ENCODE measurements around the gene CTAGE8. TPM values are rescaled to one million over a fixed set of nuclear protein-coding genes. Genes with fewer than 3 reads are reported as not detected.
"Not testable (repeated sequence)": the region's sequence is repeated elsewhere in the genome, so short reads cannot be mapped to it uniquely, and the experiment has no call there.

CTAGE8 gene
- total RNA-seq, 8 experiments from 2014 or later: 0.29 to 0.38 (median 0.36) TPM; not detected in 5

- no CpG with 5 or more reads among the region's 3 CpGs for whole genome bisulfite sequencing, 10 experiments
- H3K4me3 ChIP-seq; in situ Hi-C loops (cut with MboI; ENCODE audit: low pct_unique_long_range_greater_than_20kb in 2 of 9, low sequenced_read_pairs in 9 of 9, unreplicated experiment in 9 of 9): not testable (repeated sequence)
Observed at GRCh38 chr7:144287171-144287784, 18.2 kb upstream of the CTAGE8 start.

GRCh38 chr7:144283716-144284115 lies 14.6 kb upstream of the CTAGE8 start:
- H3K4me1 ChIP-seq (replicated peaks in 1 of 2); H3K4me3 ChIP-seq; ATAC-seq (replicated peaks in 6 of 8); in situ Hi-C loops (cut with MboI; ENCODE audit: low pct_unique_long_range_greater_than_20kb in 2 of 9, low sequenced_read_pairs in 9 of 9, unreplicated experiment in 9 of 9); H3K27ac ChIP-seq: not testable (repeated sequence)
- no CpG with 5 or more reads among the region's 6 CpGs for WGBS, 10 experiments

More at GRCh38 chr7:144287171-144287784, 18.2 kb upstream of the CTAGE8 start:
- ATAC-seq (replicated peaks in 6 of 8): peak in 7 of 8 experiments; percentile 42 to 96 (median 65)
- not testable (repeated sequence) for H3K4me1 ChIP-seq (replicated peaks in 1 of 2); H3K27ac ChIP-seq

GRCh38 chr7:144282490-144282889 lies 13.4 kb upstream of the CTAGE8 start:
- H3K27ac ChIP-seq; ATAC-seq (replicated peaks in 6 of 8); H3K4me1 ChIP-seq (replicated peaks in 1 of 2); H3K4me3 ChIP-seq; in situ Hi-C loops (cut with MboI; ENCODE audit: low pct_unique_long_range_greater_than_20kb in 2 of 9, low sequenced_read_pairs in 9 of 9, unreplicated experiment in 9 of 9): not testable (repeated sequence)
- no CpG with 5 or more reads among the region's 4 CpGs for WGBS, 10 experiments

- H3K4me1 ChIP-seq (replicated peaks in 1 of 2); H3K4me3 ChIP-seq; ATAC-seq (replicated peaks in 6 of 8); in situ Hi-C loops (cut with MboI; ENCODE audit: low pct_unique_long_range_greater_than_20kb in 2 of 9, low sequenced_read_pairs in 9 of 9, unreplicated experiment in 9 of 9); H3K27ac ChIP-seq: not testable (repeated sequence)
- no CpG with 5 or more reads among the region's 8 CpGs for WGBS, 10 experiments
Observed at GRCh38 chr7:144281981-144282380, 12.9 kb upstream of the CTAGE8 start.

- in situ Hi-C loops (cut with MboI; ENCODE audit: low pct_unique_long_range_greater_than_20kb in 2 of 9, low sequenced_read_pairs in 9 of 9, unreplicated experiment in 9 of 9); H3K4me3 ChIP-seq; H3K4me1 ChIP-seq (replicated peaks in 1 of 2); H3K27ac ChIP-seq: not testable (repeated sequence)
- no CpG with 5 or more reads among the region's 6 CpGs for WGBS, 10 experiments
- peak in 2 of 8 experiments; percentile 73 to 83 for ATAC-seq (replicated peaks in 6 of 8)
Observed at GRCh38 chr7:144280010-144280409, 10.9 kb upstream of the CTAGE8 start.

GRCh38 chr7:144275281-144275680 lies 6.2 kb upstream of the CTAGE8 start:
- no CpG with 5 or more reads among the region's 6 CpGs for WGBS, 10 experiments
- ATAC-seq (replicated peaks in 6 of 8): peak in 2 of 8 experiments; percentile 77 to 95
- H3K4me1 ChIP-seq (replicated peaks in 1 of 2); H3K27ac ChIP-seq; H3K4me3 ChIP-seq; in situ Hi-C loops (cut with MboI; ENCODE audit: low pct_unique_long_range_greater_than_20kb in 2 of 9, low sequenced_read_pairs in 9 of 9, unreplicated experiment in 9 of 9): not testable (repeated sequence)

GRCh38 chr7:144264692-144265091 lies 4.4 kb downstream of the CTAGE8 start, which contains the start of gene OR2A7:
TSS of gene OR2A7 (minus strand) at chr7:144264792. CDS start at chr7:144259628, 5,164 bp downstream.
- H3K4me1 ChIP-seq (replicated peaks in 1 of 2); H3K27ac ChIP-seq; in situ Hi-C loops (cut with MboI; ENCODE audit: low pct_unique_long_range_greater_than_20kb in 2 of 9, low sequenced_read_pairs in 9 of 9, unreplicated experiment in 9 of 9); ATAC-seq (replicated peaks in 6 of 8); H3K4me3 ChIP-seq: not testable (repeated sequence)
- 57 to 90% methylated on average over 1 to 2 of the region's 7 CpGs; no CpG with 5 or more reads in 8 of the 10 experiments for WGBS, 10 experiments

- in situ Hi-C loops (cut with MboI; ENCODE audit: low pct_unique_long_range_greater_than_20kb in 2 of 9, low sequenced_read_pairs in 9 of 9, unreplicated experiment in 9 of 9); H3K4me3 ChIP-seq; H3K4me1 ChIP-seq (replicated peaks in 1 of 2); H3K27ac ChIP-seq: not testable (repeated sequence)
- WGBS, 10 experiments: no CpG with 5 or more reads among the region's 2 CpGs
- peak in 2 of 8 experiments; percentile 68 to 80 for ATAC-seq (replicated peaks in 6 of 8)
Observed at GRCh38 chr7:144262128-144262527, 7.0 kb downstream of the CTAGE8 start.

- ATAC-seq (replicated peaks in 6 of 8); H3K4me3 ChIP-seq; in situ Hi-C loops (cut with MboI; ENCODE audit: low pct_unique_long_range_greater_than_20kb in 2 of 9, low sequenced_read_pairs in 9 of 9, unreplicated experiment in 9 of 9); H3K4me1 ChIP-seq (replicated peaks in 1 of 2); H3K27ac ChIP-seq: not testable (repeated sequence)
- no CpG with 5 or more reads among the region's 14 CpGs for WGBS, 10 experiments
Observed at GRCh38 chr7:144259067-144259466, 10.0 kb downstream of the CTAGE8 start.

- in situ Hi-C loops (cut with MboI; ENCODE audit: low pct_unique_long_range_greater_than_20kb in 2 of 9, low sequenced_read_pairs in 9 of 9, unreplicated experiment in 9 of 9): no loop called here
- Histone ChIP-seq H3K27ac (no peak overlapping the region), H3K4me3 (no peak overlapping the region), H3K4me1 (replicated peaks in 1 of 2) (no peaks in the 10 kb centered on the region)
- 38 to 85% (median 65%) methylated on average over 1 to 3 of the region's 3 CpGs; no CpG with 5 or more reads in 4 of the 10 experiments for WGBS, 10 experiments
- ATAC-seq (replicated peaks in 6 of 8): peak in 2 of 8 experiments; percentile 52 to 88
Observed at GRCh38 chr7:144256112-144256511, 13.0 kb downstream of the CTAGE8 start.

- in situ Hi-C loops (cut with MboI; ENCODE audit: low pct_unique_long_range_greater_than_20kb in 2 of 9, low sequenced_read_pairs in 9 of 9, unreplicated experiment in 9 of 9): no loop called here
- Histone ChIP-seq H3K27ac (no peak overlapping the region), H3K4me3 (no peak overlapping the region), H3K4me1 (replicated peaks in 1 of 2) (no peaks in the 10 kb centered on the region)
- 67 to 100% (median 83%) methylated on average over 1 to 5 of the region's 5 CpGs for WGBS, 10 experiments
- ATAC-seq (replicated peaks in 6 of 8): no peak
Observed at GRCh38 chr7:144255471-144255897, 13.6 kb downstream of the CTAGE8 start.

- ATAC-seq (replicated peaks in 6 of 8); H3K27ac ChIP-seq; H3K4me3 ChIP-seq; in situ Hi-C loops (cut with MboI; ENCODE audit: low pct_unique_long_range_greater_than_20kb in 2 of 9, low sequenced_read_pairs in 9 of 9, unreplicated experiment in 9 of 9); H3K4me1 ChIP-seq (replicated peaks in 1 of 2): not testable (repeated sequence)
- no CpG with 5 or more reads among the region's 4 CpGs for WGBS, 10 experiments
Observed at GRCh38 chr7:144252307-144252706, 16.8 kb downstream of the CTAGE8 start.

GRCh38 chr7:144247674-144248330 lies 21.3 kb downstream of the CTAGE8 start:
- H3K27ac ChIP-seq; in situ Hi-C loops (cut with MboI; ENCODE audit: low pct_unique_long_range_greater_than_20kb in 2 of 9, low sequenced_read_pairs in 9 of 9, unreplicated experiment in 9 of 9); H3K4me1 ChIP-seq (replicated peaks in 1 of 2); H3K4me3 ChIP-seq: not testable (repeated sequence)
- no CpG with 5 or more reads among the region's 1 CpG for WGBS, 10 experiments
- ATAC-seq (replicated peaks in 6 of 8): peak in 3 of 8 experiments; percentile 30 to 92 (median 67)

GRCh38 chr7:144246967-144247366 lies 22.1 kb downstream of the CTAGE8 start:
- ATAC-seq (replicated peaks in 6 of 8); in situ Hi-C loops (cut with MboI; ENCODE audit: low pct_unique_long_range_greater_than_20kb in 2 of 9, low sequenced_read_pairs in 9 of 9, unreplicated experiment in 9 of 9); H3K4me1 ChIP-seq (replicated peaks in 1 of 2); H3K27ac ChIP-seq; H3K4me3 ChIP-seq: not testable (repeated sequence)
- WGBS, 10 experiments: no CpG with 5 or more reads among the region's 5 CpGs

Data from motor neuron (in vitro differentiated cells).